Measurements from ENCODE around the gene C11orf42.

GRCh38 chr11:6156628-6157359, 48.6 kb upstream of the C11orf42 start:
- TF ChIP-seq POLR2A (IDR thresholded peaks at IDR 0.05): no peak
- no peak for TF ChIP-seq CTCF (IDR thresholded peaks at IDR 0.05)
